ENCODE results near the gene PFDN1.

Gene PFDN1

DNA sequence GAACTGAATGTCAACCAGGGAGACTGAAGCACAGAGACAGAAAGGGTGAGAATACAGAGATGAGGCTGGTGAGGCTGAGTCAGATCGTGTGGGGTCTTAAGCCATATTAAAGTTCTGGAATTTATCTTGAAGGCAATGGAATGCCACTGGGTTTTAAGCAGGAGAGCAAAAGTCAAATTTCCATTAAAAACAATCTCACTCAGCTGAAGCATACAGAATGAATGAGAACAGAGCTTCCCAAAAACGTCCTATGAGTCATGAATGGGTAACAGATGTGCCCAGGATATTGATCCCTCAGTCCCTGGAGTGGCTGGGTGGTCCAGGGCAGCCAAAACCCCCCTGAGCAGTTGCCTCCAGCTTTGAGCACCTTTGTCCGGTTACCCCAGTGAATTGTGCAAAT is 44.9 kb downstream of the PFDN1 start:
- no peak for DNase-seq

DNA sequence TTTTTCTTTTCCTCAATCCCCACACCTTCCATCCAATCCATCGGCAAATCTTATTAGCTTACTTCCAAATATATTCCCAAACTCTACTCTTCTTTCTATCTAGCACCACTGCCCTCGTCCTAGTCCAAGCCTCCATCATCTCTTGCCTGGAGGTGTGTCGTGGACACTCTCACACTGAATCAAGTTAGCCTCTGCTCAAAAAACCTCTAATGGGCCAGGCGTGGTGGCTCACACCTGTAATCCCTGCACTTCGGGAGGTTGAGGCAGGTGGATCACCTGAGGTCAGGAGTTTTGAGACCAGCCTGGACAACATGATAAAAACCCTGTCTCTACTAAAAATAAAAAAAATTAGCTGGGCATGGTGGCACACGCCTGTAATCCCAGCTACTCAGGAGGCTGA is 46.2 kb downstream of the PFDN1 start:
- DNase-seq = no peak

GRCh38 chr5:140255460-140256157 is 47.3 kb downstream of the PFDN1 start:
- peak; percentile 21 for DNase-seq

DNA sequence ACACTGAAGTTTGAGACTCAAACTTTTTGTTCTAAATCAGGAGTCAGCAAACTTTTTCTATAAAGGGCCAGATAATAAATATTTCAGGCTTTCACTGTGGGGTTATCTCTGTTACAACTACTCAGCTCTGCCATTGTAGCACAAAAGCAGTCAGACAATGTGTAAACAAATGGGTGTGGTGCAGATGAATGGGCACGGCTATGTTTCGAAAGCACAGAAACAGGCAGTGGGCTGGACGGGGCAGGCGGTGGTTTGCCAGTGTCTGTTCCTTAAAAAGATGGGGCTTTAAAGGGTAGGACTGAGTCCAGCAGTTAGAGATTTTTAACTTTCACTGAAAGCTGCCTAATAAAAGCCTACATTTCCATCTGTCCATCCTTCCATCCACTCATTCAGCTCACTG is 48.9 kb downstream of the PFDN1 start:
- DNase-seq = no peak

- no peak for DNase-seq
Observed at GRCh38 chr5:140252470-140253126, 50.3 kb downstream of the PFDN1 start.

DNA sequence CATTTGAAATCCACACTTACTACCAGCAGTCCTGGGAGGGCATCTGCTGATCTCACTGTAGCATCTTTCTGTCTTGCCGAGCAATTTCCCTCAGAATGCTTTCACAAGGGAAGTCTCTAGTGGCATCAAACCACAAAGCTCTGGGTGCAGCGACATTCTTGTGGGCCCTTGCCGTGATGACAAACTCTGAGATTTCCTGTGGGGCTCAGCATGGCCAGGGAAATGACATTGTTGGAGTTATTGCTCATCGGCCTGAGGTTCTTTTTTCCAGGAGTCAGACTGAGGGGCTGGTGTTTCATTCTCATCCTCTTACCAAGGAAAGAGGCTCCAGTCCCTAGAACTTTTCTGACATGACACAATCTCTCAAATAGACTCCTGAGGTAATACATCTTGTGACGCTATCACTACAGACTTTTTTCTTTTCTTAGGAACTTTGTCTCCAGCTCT is 51.4 kb downstream of the PFDN1 start:
- peak; percentile 95 for DNase-seq

GRCh38 chr5:140250386-140250785 is 52.5 kb downstream of the PFDN1 start:
- DNase-seq = no peak

- DNase-seq = peak; percentile 31
Observed at GRCh38 chr5:140249536-140249935, 53.4 kb downstream of the PFDN1 start.

DNA sequence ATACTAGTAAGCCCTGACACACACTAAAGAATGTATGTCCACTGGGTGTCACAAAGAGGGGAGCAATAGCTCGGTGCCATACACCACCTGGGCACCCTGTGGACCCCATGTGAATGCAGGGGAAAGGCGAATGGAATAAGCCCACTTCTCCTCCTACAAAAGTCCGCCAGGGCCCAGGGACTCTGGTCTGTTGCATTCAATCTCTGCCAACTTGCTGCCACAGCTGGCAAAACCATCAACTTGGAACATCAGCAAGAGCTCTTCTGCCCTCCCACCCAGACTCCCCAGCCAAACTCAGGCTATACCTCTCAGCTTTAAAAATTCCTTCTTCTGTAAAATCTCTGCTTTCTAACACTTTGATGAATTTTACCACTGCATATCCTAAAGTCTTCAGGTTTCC is 54.5 kb downstream of the PFDN1 start:
- DNase-seq = no peak

GRCh38 chr5:140246378-140247122 is 56.4 kb downstream of the PFDN1 start:
- DNase-seq = no peak

GRCh38 chr5:140245926-140246325 is 57.0 kb downstream of the PFDN1 start:
- no peak for DNase-seq

GRCh38 chr5:140245341-140245740 is 57.6 kb downstream of the PFDN1 start:
- no peak for DNase-seq

GRCh38 chr5:140244525-140245025 is 58.3 kb downstream of the PFDN1 start:
- peak; percentile 87 for DNase-seq

DNA sequence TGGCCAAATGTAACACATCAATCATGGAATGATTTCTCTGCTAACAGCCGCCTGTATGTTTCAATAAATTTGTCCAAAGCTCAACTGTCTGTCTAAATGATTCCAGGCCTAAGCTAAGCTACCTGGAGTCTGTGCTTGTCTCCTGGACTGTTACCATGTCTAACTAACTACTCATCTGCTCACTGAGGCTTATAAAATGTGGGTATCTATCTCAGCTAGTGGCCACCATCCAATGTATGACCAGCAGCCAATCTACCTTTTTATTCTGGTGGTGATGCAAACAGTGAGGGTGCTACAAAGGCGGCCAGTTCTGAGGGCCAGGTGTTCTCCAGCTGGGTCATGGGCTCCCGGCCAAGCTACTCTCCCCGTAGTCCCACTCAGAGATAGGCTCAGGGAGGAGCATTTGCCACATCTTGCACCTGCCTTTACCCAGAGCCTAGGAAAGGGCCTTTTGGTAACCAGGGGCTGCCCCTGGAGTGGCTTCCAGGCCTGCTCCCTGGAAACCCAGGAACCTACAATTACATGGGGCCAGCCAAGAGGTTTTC is 59.1 kb downstream of the PFDN1 start:
- DNase-seq = no peak

- DNase-seq = no peak
Observed at GRCh38 chr5:140242890-140243585, 59.9 kb downstream of the PFDN1 start.

DNA sequence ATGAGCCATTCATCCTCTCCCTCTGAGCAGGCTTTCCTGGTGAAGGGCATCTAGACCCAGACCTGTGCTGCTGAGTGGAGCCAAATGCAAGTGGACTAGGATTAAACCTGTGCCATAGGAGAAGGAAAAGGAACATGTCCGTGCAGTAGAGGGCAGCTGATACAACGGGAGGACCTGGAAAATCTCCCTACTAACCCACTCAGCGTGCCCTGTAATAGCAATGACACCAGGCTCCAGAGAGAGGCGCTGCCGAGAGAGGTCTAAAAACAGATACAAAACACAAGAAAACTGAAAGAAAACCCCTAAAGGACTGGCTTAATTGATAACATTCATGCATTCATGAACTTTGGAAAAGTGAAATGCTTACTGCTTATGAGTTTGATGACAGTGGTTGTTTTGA is 60.8 kb downstream of the PFDN1 start:
- DNase-seq = no peak

- DNase-seq = no peak
Observed at GRCh38 chr5:140240987-140241706, 61.8 kb downstream of the PFDN1 start.

- DNase-seq = peak; percentile 76
Observed at GRCh38 chr5:140239939-140240700, 62.8 kb downstream of the PFDN1 start.

DNA sequence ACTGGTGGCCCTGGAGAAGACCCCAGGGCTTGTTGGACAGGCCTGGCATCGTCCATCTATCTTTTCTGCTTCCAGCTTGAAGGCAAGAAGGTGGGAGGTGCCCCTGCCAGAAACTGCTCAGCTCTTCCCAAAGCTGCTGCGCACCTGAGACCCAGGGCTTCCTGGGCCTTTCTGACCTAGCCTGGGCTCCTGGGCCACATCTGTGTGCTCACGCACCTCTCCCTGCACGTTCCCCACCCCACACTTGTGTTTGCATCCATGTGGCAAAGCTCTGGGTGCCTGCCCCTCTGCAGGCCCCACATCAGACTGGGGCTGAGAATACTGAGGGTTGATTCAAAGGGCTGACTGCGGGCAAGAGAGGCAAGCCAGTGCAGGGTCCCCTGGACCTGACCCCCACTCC is 63.4 kb downstream of the PFDN1 start:
- DNase-seq = no peak

DNA sequence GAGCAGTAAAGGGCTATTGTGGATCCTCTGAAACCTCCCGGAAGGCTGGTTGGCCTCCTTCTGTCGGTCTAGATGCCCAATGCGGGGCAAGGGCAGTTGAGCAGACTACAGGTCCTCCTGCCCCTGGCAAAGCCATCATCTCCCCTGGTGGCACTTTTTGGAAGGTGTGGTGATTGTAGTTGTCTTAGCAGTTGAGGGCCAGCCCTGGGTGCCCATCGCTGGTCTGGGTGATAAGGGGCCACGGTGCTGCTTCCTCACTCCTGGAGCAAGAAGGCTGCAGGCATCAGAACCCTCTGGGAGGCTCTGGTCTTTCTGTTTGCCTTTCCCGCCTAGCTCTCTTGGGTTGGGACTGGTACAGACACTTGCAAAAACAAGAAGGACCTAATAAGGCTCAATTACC is 64.1 kb downstream of the PFDN1 start:
- no peak for DNase-seq

DNA sequence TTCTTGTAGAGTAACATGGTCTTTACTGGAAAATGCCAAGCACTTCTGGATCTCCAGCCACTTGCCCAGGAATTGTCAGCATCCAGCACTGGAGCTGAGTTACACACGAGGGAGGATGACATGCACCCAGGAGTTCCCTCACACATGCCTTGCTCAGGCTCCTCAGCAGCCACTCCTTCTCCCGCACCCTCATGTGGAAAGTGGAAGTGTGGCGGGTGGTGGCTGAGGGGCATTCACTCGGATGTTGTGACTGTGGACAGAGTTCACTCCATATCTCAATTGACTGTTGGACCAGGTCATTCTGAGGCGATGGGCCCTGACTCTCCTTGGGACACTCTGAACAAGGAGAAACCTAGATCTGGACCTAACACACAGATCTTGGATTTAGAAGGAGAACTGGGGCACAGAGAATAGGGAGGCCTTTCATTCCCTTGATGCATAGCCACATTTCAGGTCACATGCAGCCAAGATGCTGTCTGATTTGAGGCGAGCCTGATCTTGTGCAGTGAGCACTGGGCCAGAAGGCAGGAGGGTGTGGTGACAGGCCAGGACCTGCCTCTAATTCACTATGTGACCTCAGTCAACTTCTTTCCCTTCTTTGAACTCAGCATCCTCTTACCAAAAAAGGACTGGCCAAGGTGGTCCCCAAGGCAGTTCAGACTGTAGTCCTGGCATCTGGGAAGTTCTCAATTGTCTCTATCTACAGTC is 65.9 kb downstream of the PFDN1 start:
- DNase-seq = no peak

Data from activated CD4-positive, alpha-beta T cell treated with anti-CD3 and anti-CD28 coated beads, Interleukin-10, Interleukin-2, amounts not matched to agents 100 ng/mL and 50 ng/mL, durations not matched to agents 16 hours and 8 hours (primary cell).